Occipital lobe (tissue), 2 donors: ENCODE results near the gene ZNF75A. TPM values are rescaled to one million over a fixed set of nuclear protein-coding genes. Genes with fewer than 3 reads are reported as not detected.

Source experiments
- DNase-seq: peaks from one replicate; lab custom pipeline; 2025; lab: John Stamatoyannopoulos, UW
- total RNA-seq: library from RNA; depleted of rRNA; stranded (reverse); fragments of >200 nt; gene quantifications from one replicate; pipeline ENCODE4 v1.2.3, GENCODE V29; 2014

The ZNF75A gene
- total RNA-seq, 1 donor from 2014 or later, result 35.4 TPM

GRCh38 chr16:3285131-3285530 lies 20.2 kb upstream of the ZNF75A start:
- no peak for DNase-seq

- no peak for DNase-seq
Measured at GRCh38 chr16:3289998-3290673, 15.2 kb upstream of the ZNF75A start.

GRCh38 chr16:3292604-3293003 lies 12.7 kb upstream of the ZNF75A start:
- DNase-seq, result no peak

GRCh38 chr16:3295209-3295608 lies 10.1 kb upstream of the ZNF75A start:
- DNase-seq, result no peak

GRCh38 chr16:3295783-3296182 lies 9.5 kb upstream of the ZNF75A start:
- no peak for DNase-seq

GRCh38 chr16:3304370-3304769 lies 927 bp upstream of the ZNF75A start:
- DNase-seq, result no peak

- no peak for DNase-seq
Measured at GRCh38 chr16:3306078-3306477, 781 bp downstream of the ZNF75A start.

GRCh38 chr16:3311496-3311895 lies 6.2 kb downstream of the ZNF75A start:
- no peak for DNase-seq

- no peak for DNase-seq
Measured at GRCh38 chr16:3317315-3317999, 12.2 kb downstream of the ZNF75A start.

GRCh38 chr16:3321816-3322215 lies 16.5 kb downstream of the ZNF75A start:
- no peak for DNase-seq

- DNase-seq, result no peak
Measured at GRCh38 chr16:3327514-3327913, 22.2 kb downstream of the ZNF75A start.

- no peak for DNase-seq
Measured at GRCh38 chr16:3328104-3328503, 22.8 kb downstream of the ZNF75A start.

- DNase-seq, result no peak
Measured at GRCh38 chr16:3328643-3329042, 23.3 kb downstream of the ZNF75A start.

GRCh38 chr16:3346041-3346440 lies 40.7 kb downstream of the ZNF75A start:
- no peak for DNase-seq

- no peak for DNase-seq
Measured at GRCh38 chr16:3347586-3347985, 42.3 kb downstream of the ZNF75A start.

- no peak for DNase-seq
Measured at GRCh38 chr16:3348547-3349167, 43.4 kb downstream of the ZNF75A start.

GRCh38 chr16:3349175-3349574 lies 43.9 kb downstream of the ZNF75A start:
- no peak for DNase-seq

- DNase-seq, result no peak
Measured at GRCh38 chr16:3355589-3355988, 50.3 kb downstream of the ZNF75A start, which contains the start of gene OR2C1. OR2C1 (plus strand) TSS chr16:3355889; CDS start chr16:3355941, 52 bp downstream.

GRCh38 chr16:3356118-3356517 lies 50.8 kb downstream of the ZNF75A start:
- DNase-seq, result no peak

- DNase-seq, result no peak
Measured at GRCh38 chr16:3358871-3359270, 53.6 kb downstream of the ZNF75A start.

GRCh38 chr16:3362931-3363330 lies 57.6 kb downstream of the ZNF75A start:
- no peak for DNase-seq

- DNase-seq, result no peak
Measured at GRCh38 chr16:3363793-3364192, 58.5 kb downstream of the ZNF75A start.
